Activated T-helper 1 cell treated with anti-CD3 and anti-CD28 coated beads, Interleukin-2, amount 50 U/mL, for 16 hours (primary cell): ENCODE data around the gene BCOR.

Experiments
- DNase-seq, 2 donors: peaks; one replicate each; pipeline ENCODE4 v3.0.0-alpha.2; 2020; ENCODE audit warnings: low read depth in 1 of 2, low spot score in 1 of 2

The BCOR gene

GRCh38 chrX:40035726-40036125, 62.0 kb downstream of the BCOR start:
- no peak for DNase-seq

- no peak for DNase-seq
Measured at GRCh38 chrX:40031911-40032310, 65.8 kb downstream of the BCOR start.

DNA sequence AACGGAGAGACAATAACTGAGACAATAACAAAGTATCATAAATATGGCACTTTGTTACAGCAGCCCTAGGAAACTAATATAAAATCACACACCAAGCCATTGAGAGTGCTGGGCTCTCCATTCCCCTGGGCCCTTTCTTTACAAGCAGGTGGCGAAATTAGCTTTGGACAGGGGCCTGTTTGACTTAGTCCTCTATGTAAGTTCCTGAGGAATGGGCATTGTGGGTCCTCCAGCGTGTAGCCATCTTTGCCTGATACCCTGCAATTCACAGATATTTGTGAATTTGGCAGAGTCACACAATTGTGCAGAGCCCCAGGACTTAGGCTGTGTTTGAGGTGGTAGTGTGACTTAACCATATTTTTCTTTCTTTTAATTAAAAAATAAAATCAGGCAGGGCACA, 67.6 kb downstream of the BCOR start:
- no peak for DNase-seq

DNA sequence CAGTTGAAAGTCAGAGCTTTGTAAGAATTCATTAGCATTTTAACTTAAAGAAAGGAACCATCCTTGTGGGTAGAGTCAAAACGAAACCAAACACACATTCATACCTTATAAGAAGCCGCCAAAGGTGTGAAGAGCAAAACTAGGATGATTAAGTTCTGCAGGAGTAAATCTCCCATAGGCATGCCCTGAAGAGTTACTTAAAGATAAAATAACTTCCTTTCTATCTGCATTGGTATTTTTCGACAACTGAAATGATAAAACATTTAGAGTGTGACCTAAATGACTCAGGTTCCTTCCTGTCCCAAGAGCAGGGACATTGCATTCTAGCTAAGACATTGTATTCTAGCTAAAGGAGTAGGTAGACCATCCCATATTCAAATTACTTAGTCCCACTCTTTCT, 75.3 kb downstream of the BCOR start:
- no peak for DNase-seq

DNA sequence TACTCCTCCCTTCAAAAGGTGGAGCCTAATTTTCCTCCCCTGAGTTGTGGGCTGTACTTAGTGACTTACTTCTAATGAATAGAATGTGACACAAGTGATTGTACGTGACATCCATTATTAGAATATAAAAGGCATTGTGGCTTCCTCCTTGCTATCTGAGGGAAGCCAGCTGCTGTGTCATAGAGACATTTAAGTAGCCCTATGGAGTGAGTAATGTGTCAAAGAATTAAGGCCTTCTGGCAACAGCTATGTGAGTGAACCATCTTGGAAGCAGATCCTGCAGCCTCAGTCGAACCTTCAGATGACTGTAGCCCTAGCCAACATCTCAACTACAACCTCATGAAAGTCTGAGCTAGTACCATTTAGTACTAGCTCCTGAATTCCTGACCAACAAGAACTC, 76.1 kb downstream of the BCOR start:
- no peak for DNase-seq

DNA sequence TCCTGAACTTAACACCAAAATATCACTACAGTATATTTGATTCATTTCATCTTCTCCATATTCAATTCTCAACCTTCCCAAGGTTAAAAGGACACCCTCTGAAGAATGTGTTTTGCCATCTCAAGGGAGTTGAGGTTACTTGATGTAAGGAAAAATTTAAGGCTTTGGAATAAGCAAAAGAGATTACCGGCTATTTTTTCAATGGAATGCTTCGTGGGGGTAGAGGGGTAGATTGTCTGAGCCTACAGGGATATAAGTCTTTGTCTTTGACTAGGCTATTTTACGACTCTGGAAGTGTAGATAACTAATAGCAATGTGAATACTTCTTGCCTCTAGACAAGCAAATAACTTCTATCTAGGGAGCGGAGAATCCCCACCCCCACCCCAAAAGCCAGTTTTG, 78.2 kb downstream of the BCOR start:
- no peak for DNase-seq

- no peak for DNase-seq
Measured at GRCh38 chrX:40018041-40018440, 79.7 kb downstream of the BCOR start.

DNA sequence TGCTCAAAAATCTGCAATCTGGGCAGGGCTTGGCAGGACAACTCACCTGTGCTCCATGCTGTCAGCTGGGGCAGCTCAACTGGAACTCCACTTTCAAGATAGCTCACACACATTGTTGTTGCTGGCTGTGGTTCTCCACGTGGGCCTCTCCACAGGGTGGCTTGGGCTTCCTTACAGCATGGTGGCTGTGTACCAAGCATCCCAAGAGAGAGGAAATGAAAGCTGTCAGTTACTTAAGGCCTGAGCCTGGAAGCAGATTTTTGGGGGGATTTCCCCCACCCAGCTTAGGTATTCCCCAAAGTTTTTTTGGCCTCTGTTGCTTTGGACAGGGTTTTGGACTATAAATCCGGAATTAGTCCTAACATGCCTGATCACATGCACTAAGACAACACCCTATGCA, 81.0 kb downstream of the BCOR start:
- DNase-seq: no peak

GRCh38 chrX:40015693-40016092, 82.1 kb downstream of the BCOR start:
- no peak for DNase-seq

DNA sequence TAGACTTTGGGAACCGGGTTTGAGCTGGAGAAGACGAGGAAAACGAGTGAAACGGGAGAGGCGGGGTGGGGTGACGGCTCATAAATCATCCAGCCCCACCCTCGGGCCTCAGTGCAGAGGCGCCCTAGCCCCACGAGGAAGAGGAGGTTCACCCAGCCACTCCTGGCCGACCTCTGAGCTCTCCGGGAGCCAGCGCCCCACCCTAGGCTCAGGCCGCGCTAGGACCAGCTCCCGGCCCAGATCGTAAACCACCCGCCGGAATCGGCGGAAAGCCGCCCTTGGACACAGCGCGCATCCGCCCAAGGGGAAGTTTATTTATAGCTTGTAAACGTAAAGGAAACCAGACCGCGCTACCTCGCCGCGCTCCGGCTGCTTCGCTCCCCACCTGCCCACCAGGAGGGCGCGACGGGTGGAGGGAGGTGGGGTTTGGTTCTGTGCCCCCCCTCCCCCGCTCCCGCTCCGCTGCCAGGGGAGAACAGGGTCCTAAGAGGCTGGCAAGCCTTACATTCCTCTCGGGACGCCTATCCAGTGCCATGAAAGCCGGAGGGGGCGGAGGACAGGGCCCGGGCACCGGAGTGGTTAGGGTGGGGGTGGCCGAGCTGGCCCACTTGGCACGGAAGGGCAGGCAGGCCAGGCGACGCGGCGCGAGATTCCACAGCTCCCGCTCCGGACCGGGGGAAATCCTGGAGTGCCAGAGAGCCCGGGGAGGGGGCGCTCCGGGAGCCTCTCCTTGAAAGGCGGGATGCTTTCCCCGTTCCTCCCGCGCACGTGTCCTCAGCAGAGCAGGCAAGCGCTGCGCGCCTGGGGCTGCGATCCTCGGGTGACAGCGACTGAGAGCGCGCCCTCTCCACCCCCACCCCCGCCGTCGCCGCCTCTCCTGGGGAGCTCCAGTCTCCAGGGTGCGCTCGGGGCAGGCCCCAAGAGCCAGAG, 84.2 kb downstream of the BCOR start:
- no peak for DNase-seq

DNA sequence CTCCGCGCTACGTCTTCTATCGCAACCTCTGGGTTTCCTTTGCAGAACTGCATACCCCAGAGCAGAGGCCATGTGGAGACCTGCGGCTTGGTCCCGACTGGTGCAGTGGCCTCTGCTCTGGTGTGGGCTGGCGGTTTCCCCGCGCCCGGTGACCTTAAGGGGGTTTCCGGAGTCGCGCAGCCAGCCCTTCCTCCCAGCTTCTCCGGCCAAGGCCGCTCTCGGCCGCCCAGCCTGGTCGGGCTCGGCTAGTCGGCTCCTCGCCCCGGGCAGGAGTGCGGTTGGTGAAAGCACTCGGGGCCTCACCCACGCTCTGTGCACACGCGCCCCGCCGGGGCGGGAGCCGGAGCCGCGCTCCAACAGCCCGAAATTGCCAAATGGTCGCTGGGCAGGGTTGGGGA, 84.9 kb downstream of the BCOR start:
- no peak for DNase-seq

- DNase-seq: no peak
Measured at GRCh38 chrX:40012039-40012867, 85.5 kb downstream of the BCOR start.

DNA sequence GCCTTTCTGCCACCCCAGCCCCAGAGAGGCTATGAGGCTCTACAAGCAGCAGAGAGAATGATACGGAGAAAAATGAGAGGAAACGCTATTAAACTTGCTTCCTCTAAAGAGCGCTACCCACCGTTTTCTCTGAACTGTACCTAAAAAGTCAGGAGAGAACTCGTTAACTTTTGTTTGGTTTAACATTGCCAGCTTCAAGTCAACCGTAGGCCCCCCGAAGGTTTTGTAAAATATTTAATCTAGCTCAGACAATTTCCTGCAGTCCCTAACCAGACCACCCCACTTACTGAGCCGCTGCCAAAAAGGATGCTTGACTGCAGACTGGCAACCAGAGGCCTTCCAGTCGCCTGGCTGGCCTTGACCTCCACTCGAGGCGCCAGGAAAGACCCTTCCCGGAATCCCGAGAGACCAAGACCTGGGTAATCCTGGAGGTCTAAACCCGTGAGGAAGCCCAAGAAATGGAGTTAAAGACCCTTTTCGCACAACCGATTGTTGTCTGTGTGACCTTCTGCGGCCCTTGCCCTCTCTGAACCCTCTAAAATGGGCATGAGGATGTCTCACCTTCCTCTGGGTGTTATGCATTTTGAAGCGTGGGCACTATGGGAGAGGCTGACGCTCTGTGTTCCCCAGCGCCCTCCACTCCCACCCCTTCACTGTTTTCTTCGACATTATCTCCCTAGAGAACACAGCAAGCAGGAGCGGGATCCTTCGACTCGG, 86.3 kb downstream of the BCOR start:
- no peak for DNase-seq

DNA sequence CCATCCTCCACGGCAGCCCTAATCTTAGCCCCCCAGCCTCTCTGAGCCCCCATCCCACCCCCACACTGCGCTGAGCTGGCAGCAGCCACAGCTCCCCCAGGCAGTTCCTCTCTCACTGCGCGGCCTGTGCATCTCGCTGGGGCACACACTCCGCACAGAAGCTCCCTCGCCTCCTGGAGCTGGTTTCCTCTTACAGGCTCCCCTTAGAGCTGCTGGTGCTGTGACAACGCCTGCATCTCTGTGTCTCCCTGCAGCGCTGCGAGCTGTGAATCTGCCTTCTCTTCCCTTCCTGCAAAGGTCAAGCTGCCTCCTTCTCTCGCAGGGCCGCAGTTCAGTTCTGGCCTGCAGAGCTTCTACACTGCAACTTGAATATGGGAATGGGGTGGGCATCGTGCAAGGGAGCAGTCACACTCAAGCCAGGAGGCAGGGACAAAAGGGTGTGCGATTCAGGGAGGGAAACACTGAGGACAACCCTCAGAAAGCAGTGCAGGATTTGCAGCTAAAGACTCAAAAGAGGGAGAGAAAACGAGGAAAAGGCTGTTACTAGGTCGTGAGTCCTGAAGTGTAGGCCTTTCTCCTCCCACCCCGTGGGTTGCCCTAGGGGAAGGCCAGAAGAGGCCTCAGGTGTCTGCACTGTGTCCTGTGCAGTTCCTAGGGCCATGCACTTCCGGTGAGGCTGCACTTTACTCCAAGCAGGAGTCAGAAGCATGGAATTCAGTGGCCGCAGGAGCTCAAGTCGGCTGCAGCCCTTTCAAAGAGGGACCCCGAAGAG, 87.0 kb downstream of the BCOR start:
- no peak for DNase-seq

GRCh38 chrX:40009890-40010289, 87.9 kb downstream of the BCOR start:
- DNase-seq: no peak

GRCh38 chrX:40009462-40009851, 88.3 kb downstream of the BCOR start:
- no peak for DNase-seq

- DNase-seq: no peak
Measured at GRCh38 chrX:40008791-40009461, 88.8 kb downstream of the BCOR start.

- no peak for DNase-seq
Measured at GRCh38 chrX:40007756-40008705, 89.7 kb downstream of the BCOR start.

DNA sequence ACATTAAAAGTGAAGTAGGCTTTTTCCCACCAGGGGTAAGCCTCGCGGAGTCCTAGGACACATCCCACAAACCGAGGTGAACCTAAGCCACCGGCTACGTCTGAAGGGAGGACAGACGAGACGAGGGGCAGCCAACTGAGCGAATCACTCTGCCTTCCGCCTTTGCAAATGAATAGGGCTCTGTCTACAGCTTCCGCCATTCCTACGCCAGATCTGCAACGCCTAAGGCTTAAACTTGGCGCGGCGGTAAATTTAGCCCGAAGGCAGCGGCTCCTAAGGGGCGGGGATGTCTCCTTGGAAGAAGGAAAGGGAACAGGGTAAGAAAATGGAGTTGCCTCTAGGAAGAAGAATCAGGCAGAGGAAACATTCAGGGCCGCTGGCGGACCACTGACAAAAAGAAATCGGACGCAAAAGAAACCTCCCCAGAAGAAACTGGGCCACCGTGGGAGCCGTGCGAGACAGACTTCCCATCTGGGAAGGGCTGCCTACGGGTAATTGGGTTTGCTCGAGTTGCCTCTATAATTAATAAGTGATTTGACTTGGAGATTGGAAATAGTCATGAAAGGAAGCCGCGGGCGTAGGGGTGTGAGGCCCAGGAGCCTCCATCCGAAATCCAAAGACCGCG, 90.5 kb downstream of the BCOR start:
- DNase-seq: no peak
